Colonic mucosa (tissue), 4 donors: Measurements from ENCODE around the gene M1AP. TPM values are rescaled to one million over a fixed set of nuclear protein-coding genes. Genes with fewer than 3 reads are reported as not detected.

Experiments used
- DNase-seq: peaks from one replicate; pipeline ENCODE4 v3.0.0-alpha.2; 2020
- H3K27ac ChIP-seq: fragments of 200-600 bp; one replicate; pipeline ENCODE4 v1.8.0; 2021
- H3K27me3 ChIP-seq: fragments of 200-600 bp; one replicate; pipeline ENCODE4 v1.8.0; 2021
- H3K36me3 ChIP-seq: fragments of 200-600 bp; one replicate; pipeline ENCODE4 v1.8.0; 2021
- H3K4me1 ChIP-seq: fragments of 200-600 bp; one replicate; pipeline ENCODE4 v1.8.0; 2021; ENCODE audit warnings: mild to moderate bottlenecking
- H3K4me3 ChIP-seq: fragments of 200-600 bp; one replicate; pipeline ENCODE4 v1.8.0; 2021
- H3K9ac ChIP-seq, 2 donors: one replicate each; pipeline ENCODE4 v1.7.0; 2013; ENCODE audit warnings: control low read depth in 2 of 2, low read depth in 2 of 2, low read length in 2 of 2
- H3K9me3 ChIP-seq: fragments of 200-600 bp; one replicate; pipeline ENCODE4 v1.8.0; 2021
- CTCF ChIP-seq: fragments of 200-600 bp; IDR thresholded peaks from one replicate; pipeline ENCODE4 v1.8.0; 2022; ENCODE audit warnings: antibody characterized with exemption, mild to moderate bottlenecking
- intact Hi-C: fragments of 100-400 bp; cut with DNase I; formaldehyde crosslinking; loops from one replicate; pipeline ENCODE4 v1.14.1; 2022
- total RNA-seq, 2 donors: library from RNA; stranded (reverse); fragmentation: NEBNext Ultra II Directional in 1 of 2; extraction: Animal tissue kit (Norgen Biotek cat#: 25700) in 1 of 2; gene quantifications; one replicate each; pipeline ENCODE4 v1.2.1, GENCODE V29; 2021
- donor health status: healthy.
- donor health status: DM: no; HTN: no; CAD: no.
- donor health status: DM: no; HTN: no; CAD: no.

Gene M1AP
- total RNA-seq, 2 donors from 2014 or later = 0.35 TPM; not detected in 1

- TF ChIP-seq CTCF = no peak
- H3K9ac ChIP-seq = no peak overlapping the region
- no peak for DNase-seq
- no peak overlapping the region for H3K4me3 ChIP-seq
- intact Hi-C loops = no loop called here
- H3K9me3 ChIP-seq = no peaks in the 10 kb centered on the region
- no peaks in the 10 kb centered on the region for H3K27me3 ChIP-seq
- no peaks in the 10 kb centered on the region for H3K36me3 ChIP-seq
- no peaks in the 10 kb centered on the region for H3K4me1 ChIP-seq
- no peak overlapping the region for H3K27ac ChIP-seq
Measured at GRCh38 chr2:74546004-74546403, 102.1 kb downstream of the M1AP start.

GRCh38 chr2:74544634-74545033 is 103.5 kb downstream of the M1AP start:
- TF ChIP-seq CTCF = no peak
- Histone ChIP-seq H3K36me3 (no peaks in the 10 kb centered on the region), H3K9ac (no peak overlapping the region), H3K9me3 (no peaks in the 10 kb centered on the region), H3K27me3 (no peaks in the 10 kb centered on the region), H3K4me1 (no peaks in the 10 kb centered on the region), H3K27ac (no peak overlapping the region), H3K4me3 (no peak overlapping the region)
- intact Hi-C loops = no loop called here
- DNase-seq = no peak

- no peak for DNase-seq
- Histone ChIP-seq H3K27me3 (no peaks in the 10 kb centered on the region), H3K36me3 (no peaks in the 10 kb centered on the region)
Measured at GRCh38 chr2:74542978-74543377, 105.2 kb downstream of the M1AP start.

GRCh38 chr2:74540291-74540690 is 107.8 kb downstream of the M1AP start:
- H3K9me3 ChIP-seq = no peaks in the 10 kb centered on the region
- no peak overlapping the region for H3K9ac ChIP-seq
- no peak for DNase-seq
- no peak for TF ChIP-seq CTCF
- no peaks in the 10 kb centered on the region for H3K4me1 ChIP-seq
- H3K4me3 ChIP-seq = no peak overlapping the region
- no peak overlapping the region for H3K27ac ChIP-seq
- H3K27me3 ChIP-seq = no peaks in the 10 kb centered on the region
- intact Hi-C loops = no loop called here
- no peaks in the 10 kb centered on the region for H3K36me3 ChIP-seq

More at GRCh38 chr2:74542978-74543377, 105.2 kb downstream of the M1AP start:
- TF ChIP-seq CTCF = no peak
- H3K4me3 ChIP-seq = no peak overlapping the region
- no peaks in the 10 kb centered on the region for H3K4me1 ChIP-seq
- H3K27ac ChIP-seq = no peak overlapping the region
- intact Hi-C loops = no loop called here
- no peaks in the 10 kb centered on the region for H3K9me3 ChIP-seq
- H3K9ac ChIP-seq = no peak overlapping the region

- Histone ChIP-seq H3K27me3 (no peaks in the 10 kb centered on the region), H3K36me3 (no peaks in the 10 kb centered on the region), H3K9me3 (no peaks in the 10 kb centered on the region), H3K9ac (no peak overlapping the region), H3K27ac (no peak overlapping the region), H3K4me1 (no peaks in the 10 kb centered on the region), H3K4me3 (no peak overlapping the region)
- intact Hi-C loops = no loop called here
- no peak for DNase-seq
- no peak for TF ChIP-seq CTCF
Measured at GRCh38 chr2:74538881-74539339, 109.2 kb downstream of the M1AP start.

- intact Hi-C loops = no loop called here
- no peaks in the 10 kb centered on the region for H3K9me3 ChIP-seq
Measured at GRCh38 chr2:74537140-74537539, 111.0 kb downstream of the M1AP start.

More at GRCh38 chr2:74537140-74537539, 111.0 kb downstream of the M1AP start:
- H3K4me3 ChIP-seq = no peak overlapping the region
- no peak for TF ChIP-seq CTCF
- H3K27me3 ChIP-seq = no peaks in the 10 kb centered on the region
- H3K27ac ChIP-seq = no peak overlapping the region
- no peak overlapping the region for H3K9ac ChIP-seq
- no peak for DNase-seq
- H3K36me3 ChIP-seq = no peaks in the 10 kb centered on the region
- H3K4me1 ChIP-seq = no peaks in the 10 kb centered on the region
